GM21619 (cell line): ENCODE measurements around the gene MAP7D3.
"Not testable (repeated sequence)": the region's sequence is repeated elsewhere in the genome, so short reads cannot be mapped to it uniquely, and the experiment has no call there.

Experiments
- ATAC-seq: cut with Tn5 transposase; IDR thresholded peaks from one replicate; pipeline ENCODE4 v1.9.1; 2021; ENCODE audit not compliant: unreplicated experiment

The MAP7D3 gene

GRCh38 chrX:136186023-136186413, 65.2 kb downstream of the MAP7D3 start:
- no peak for ATAC-seq

DNA sequence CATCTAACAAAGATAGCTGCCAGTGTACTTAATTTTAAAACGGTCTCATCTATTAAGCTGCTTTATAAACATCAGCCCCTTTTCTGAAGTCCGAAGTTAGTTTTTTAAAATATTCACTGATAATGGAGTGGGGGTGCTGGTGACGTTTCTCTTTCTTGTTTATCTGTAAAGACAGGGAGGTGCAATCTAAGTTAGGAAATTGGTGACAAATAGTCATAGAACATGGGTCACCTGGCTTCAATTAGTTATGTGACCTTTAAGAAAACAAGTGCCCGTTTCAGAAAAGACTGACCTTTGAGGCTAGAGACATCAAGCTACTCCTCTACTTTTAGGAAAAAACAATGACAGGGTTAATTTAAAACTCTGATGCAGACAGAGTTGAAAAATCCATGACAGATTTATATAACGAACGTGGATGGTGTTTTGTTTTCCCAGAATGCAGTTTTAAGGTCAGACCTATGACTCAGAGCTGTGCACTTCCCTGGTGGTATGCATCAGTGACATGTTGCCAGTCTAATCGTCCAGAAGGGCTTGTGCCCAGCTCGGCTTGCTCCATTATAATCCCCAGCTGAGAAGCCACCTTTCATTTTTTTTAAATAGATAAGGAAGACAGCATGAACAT, 65.7 kb downstream of the MAP7D3 start:
- no peak for ATAC-seq

DNA sequence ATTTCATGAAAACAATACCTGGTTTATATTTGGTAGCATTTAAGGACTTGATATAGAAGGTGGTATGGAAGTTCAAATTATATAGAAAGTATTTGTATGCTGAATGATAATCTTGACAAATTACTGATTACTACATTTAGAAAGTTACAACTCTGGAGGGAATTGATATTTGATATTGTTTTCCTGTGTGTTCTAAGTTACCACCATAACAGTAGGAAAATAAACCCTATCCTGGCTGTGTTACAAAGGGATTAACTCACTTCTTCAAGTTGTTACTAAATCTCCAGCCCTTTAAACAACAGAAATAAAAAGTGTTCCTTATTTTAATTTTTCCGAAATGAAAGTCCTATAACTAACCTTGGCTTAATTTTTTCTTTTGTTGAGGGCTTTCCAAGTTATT, 67.3 kb downstream of the MAP7D3 start:
- ATAC-seq, result no peak

DNA sequence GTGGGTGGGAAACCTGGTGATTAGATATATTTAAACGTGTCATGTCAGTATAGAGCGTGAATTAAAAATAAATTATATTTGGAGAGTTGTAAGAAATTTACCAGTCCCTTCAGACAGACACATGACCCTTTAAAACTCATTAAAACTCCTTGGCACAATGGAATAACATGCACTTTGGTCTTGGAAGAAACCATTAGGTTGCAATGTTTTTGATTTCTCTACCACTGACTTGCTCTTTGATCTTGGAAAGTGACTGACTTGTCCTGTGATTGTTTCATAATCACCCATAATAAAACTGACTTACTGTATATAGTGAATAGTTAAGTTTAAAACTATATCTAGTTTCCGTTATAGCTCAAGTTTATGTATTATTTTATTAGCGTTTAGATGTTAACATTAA, 68.0 kb downstream of the MAP7D3 start:
- no peak for ATAC-seq

GRCh38 chrX:136182414-136182813, 68.8 kb downstream of the MAP7D3 start:
- no peak for ATAC-seq

- ATAC-seq, result no peak
Observed at GRCh38 chrX:136179133-136179532, 72.1 kb downstream of the MAP7D3 start.

DNA sequence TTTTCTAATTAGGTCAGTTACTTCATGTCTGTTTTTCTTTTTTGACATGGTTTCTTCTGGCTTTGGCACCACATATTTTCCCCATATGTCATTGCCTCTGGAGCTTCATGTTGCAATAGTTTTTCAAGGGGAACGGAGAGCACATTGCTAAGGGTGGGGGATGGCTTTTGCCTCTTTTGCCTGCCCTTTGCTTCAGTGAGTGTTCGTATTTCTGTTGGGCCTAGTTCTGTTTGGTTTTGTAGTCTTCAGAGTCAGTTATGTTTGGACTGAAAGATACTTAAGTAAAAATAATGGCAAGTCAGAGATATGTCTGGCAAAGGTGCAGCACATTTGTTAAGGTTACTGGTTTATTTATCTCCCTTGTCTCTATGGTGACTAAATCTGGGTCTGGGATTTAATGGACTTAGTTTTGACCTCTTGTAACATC, 74.8 kb downstream of the MAP7D3 start:
- no peak for ATAC-seq

DNA sequence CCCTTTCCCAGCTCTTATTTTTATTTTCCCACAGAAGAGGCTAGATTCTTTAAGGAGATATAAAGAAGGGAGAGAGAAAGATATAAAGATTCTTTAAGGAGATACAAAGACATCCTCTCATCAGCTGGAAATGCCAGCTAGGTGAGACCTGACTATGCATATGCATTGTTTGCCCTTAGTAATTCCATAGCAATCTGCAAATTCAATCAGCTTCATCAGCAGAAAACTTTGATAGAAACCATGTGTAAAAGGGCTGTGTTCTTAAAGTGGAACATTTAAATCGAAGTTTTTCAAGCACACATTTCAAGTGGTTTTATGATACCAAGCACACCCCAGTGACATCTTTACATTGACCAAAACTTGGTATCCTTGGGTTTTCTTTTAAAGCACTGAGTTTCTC, 79.8 kb downstream of the MAP7D3 start:
- no peak for ATAC-seq

GRCh38 chrX:136170139-136170800, 80.9 kb downstream of the MAP7D3 start:
- ATAC-seq, result no peak

GRCh38 chrX:136168929-136169735, 82.1 kb downstream of the MAP7D3 start:
- no peak for ATAC-seq

DNA sequence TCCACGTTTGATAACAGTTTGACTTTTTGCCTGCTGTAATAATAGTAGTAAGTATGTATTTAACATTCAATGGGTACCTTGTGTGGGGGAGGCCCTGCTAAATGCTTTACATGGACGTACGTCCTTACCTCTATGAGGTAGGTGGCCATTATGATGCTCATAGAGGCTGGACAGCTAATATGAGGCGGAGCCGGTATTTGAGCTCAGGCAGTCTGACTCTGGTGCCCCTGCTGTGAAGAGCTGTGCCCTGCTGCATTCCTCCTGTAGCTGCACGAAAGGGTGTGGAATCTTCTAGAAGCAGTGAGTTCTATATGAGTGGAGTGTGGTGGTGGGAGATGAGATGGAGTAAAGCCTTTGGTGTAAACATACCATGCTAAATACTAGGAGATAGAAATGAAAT, 83.2 kb downstream of the MAP7D3 start:
- not testable (repeated sequence) for ATAC-seq

DNA sequence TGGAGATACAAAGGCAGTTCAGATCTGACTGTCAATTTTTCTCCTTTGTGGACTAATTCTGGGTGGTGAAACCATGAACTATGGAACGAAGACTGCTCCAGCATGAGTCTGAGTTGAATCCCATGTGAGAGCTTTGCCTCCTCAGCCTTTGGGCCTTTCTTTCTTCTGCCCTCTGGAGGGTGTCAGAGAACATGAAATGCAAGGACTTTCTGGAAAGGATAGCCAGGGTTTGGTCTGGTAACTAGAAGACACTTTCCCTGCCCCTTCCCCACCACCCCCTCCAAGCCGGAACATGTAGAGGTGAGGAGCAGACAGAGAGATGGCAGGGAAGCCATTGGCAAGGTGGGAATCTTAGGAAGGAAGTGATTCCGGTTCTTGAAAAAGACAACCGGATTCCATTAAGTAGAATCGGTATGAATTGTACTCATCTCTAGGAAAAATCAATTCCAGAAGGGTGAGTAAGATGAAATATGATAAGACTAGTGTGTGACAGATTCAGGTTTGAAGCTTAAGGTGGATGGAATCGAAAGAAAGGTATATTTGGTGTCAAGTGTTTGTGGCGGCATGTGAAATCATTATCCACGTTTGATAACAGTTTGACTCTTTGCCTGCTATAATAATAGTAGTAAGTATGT, 84.9 kb downstream of the MAP7D3 start:
- ATAC-seq, result no peak

DNA sequence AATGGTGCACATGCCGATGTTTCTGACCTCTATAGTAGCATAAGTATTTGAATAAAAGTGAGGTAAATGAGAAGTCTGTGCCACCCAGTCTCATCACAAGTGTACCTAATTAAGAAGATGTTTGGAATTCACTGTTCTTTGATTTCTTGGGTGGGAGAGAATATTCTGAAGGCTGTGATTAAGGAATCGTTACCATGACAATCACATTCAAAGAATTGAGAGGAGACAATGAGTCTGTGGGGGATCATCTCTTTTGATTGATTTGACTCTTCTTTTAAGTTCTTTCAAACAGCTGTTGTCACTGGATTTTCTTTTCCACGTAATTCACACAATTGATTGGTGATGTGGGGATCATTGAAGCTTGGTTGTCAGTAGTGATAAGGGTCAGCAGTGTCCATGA, 85.8 kb downstream of the MAP7D3 start:
- ATAC-seq, result no peak

DNA sequence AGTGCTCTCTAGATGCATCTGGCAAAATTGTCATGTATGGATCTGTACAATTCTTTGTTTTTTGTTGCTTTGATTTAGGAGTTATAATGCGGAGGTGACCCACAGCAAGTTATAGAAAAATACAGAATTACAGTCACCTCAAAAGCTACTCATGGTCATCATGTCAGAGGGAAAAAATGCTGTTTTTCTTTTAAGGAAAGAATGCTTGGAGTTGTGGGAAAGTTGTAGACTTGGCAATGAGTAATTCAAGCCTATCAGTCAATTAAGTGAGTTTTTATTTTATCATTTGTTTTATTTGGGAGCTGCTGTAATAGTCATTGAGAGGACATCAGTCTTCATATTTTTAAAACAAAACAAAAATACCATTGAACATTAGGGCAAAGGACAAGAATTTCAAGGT, 87.5 kb downstream of the MAP7D3 start:
- ATAC-seq, result no peak
